ENCODE results near the gene DENND5A.
A peak's percentile ranks its signal among the peaks of the same experiment; 100 is the strongest.

DENND5A gene

GRCh38 chr11:9092853-9093778, 172.0 kb downstream of the DENND5A start:
- TF ChIP-seq CTCF (IDR thresholded peaks at IDR 0.05): no peak
- no peaks in the 10 kb centered on the region for H3K36me3 Mint-ChIP-seq (ENCODE audit: low read depth)
- DNase-seq: no peak
- H3K27ac Mint-ChIP-seq: no peak overlapping the region
- peaks cover 50% of the 10 kb centered on the region for H3K27me3 Mint-ChIP-seq (ENCODE audit: low read depth, poor library complexity)
- H3K4me1 Mint-ChIP-seq: peaks cover 27% of the 10 kb centered on the region
- peak overlapping the region; percentile 72 for H3K4me3 Mint-ChIP-seq
- H3K9me3 Mint-ChIP-seq: no peaks in the 10 kb centered on the region

- no peak for DNase-seq
- Mint-ChIP-seq H3K4me1 (peaks cover 27% of the 10 kb centered on the region), H3K27me3 (ENCODE audit: low read depth, poor library complexity) (peaks cover 55% of the 10 kb centered on the region), H3K9me3 (no peaks in the 10 kb centered on the region), H3K36me3 (ENCODE audit: low read depth) (no peaks in the 10 kb centered on the region), H3K27ac (no peak overlapping the region), H3K4me3 (peak overlapping the region; percentile 72)
- TF ChIP-seq CTCF (IDR thresholded peaks at IDR 0.05): no peak
These were observed 173.1 kb downstream of the DENND5A start for GRCh38 chr11:9092072-9092471.

GRCh38 chr11:9091044-9091922, 173.9 kb downstream of the DENND5A start, which contains the start of gene SCUBE2:
Gene SCUBE2, minus strand, starts transcription at chr11:9091599. Its CDS starts 71 bp downstream, at chr11:9091528.
- peak; percentile 59 for DNase-seq
- no peaks in the 10 kb centered on the region for H3K9me3 Mint-ChIP-seq
- H3K36me3 Mint-ChIP-seq (ENCODE audit: low read depth): no peaks in the 10 kb centered on the region
- H3K4me3 Mint-ChIP-seq: peak within 1 kb of the TSS; percentile 78
- TF ChIP-seq CTCF (IDR thresholded peaks at IDR 0.05): no peak
- H3K27me3 Mint-ChIP-seq (ENCODE audit: low read depth, poor library complexity): peaks cover 58% of the 10 kb centered on the region
- peaks cover 27% of the 10 kb centered on the region for H3K4me1 Mint-ChIP-seq
- H3K27ac Mint-ChIP-seq: no peak within 1 kb of the TSS

GRCh38 chr11:9090488-9091043, 174.6 kb downstream of the DENND5A start:
- Mint-ChIP-seq H3K36me3 (ENCODE audit: low read depth) (no peaks in the 10 kb centered on the region), H3K27ac (no peak overlapping the region), H3K27me3 (ENCODE audit: low read depth, poor library complexity) (peaks cover 59% of the 10 kb centered on the region), H3K9me3 (no peaks in the 10 kb centered on the region), H3K4me1 (peaks cover 27% of the 10 kb centered on the region), H3K4me3 (peak overlapping the region; percentile 78)
- TF ChIP-seq CTCF (IDR thresholded peaks at IDR 0.05): no peak
- DNase-seq: no peak

GRCh38 chr11:9089636-9090035, 175.5 kb downstream of the DENND5A start:
- DNase-seq: no peak
- Mint-ChIP-seq H3K9me3 (no peaks in the 10 kb centered on the region), H3K4me3 (no peak overlapping the region), H3K4me1 (peaks cover 27% of the 10 kb centered on the region), H3K36me3 (ENCODE audit: low read depth) (no peaks in the 10 kb centered on the region), H3K27me3 (ENCODE audit: low read depth, poor library complexity) (peaks cover 63% of the 10 kb centered on the region), H3K27ac (no peak overlapping the region)
- no peak for TF ChIP-seq CTCF (IDR thresholded peaks at IDR 0.05)
